GM19324 (cell line): Measurements from ENCODE around the gene PLBD2.

ENCODE experiments used
- ATAC-seq: cut with Tn5 transposase; IDR thresholded peaks from one replicate; pipeline ENCODE4 v1.9.1; 2021; ENCODE audit warnings: mild to moderate bottlenecking, moderate library complexity; ENCODE audit not compliant: unreplicated experiment, low FRiP score

The PLBD2 gene

DNA sequence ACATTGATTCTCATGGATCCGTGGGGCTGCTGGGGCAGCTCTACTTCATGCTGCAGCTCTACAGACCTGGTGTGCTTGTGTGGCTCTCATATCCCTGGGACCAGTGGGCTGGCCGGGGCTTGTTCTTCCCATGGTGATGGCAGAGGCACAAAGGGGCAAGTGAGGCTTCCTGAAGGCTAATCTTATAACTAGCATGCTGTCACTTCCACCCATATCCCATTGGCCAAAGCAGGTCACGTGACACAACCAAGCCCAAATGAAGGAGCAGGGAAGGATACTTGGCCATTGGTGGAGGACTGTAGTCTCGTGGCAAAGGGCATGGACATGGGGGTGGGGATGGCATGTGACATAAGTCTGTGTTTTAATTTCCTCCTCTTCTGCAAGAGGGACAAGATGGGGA is 9.9 kb downstream of the PLBD2 start:
- ATAC-seq = no peak

GRCh38 chr12:113369391-113369985 is 11.1 kb downstream of the PLBD2 start:
- ATAC-seq = no peak

- no peak for ATAC-seq
Measured at GRCh38 chr12:113370923-113371682, 12.7 kb downstream of the PLBD2 start.

GRCh38 chr12:113371808-113372207 is 13.4 kb downstream of the PLBD2 start:
- ATAC-seq = no peak

DNA sequence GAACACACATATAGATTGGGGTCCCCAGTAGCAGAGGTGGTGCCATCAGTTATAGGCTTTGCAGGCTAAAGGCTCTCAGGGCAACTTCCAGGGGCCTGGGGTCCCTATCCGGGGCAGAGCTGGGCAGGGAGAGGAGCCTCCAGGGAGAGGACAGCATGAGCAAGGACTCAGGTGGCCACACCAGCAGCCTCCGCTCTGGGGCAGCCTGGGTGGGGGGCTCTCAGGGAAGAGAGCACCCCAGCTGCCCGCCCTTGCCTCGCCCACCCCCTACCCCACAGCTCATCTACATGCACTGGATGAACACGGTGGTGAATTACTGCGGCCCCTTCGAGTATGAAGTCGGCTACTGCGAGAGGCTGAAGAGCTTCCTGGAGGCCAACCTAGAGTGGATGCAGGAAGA is 14.0 kb downstream of the PLBD2 start:
- ATAC-seq = no peak

DNA sequence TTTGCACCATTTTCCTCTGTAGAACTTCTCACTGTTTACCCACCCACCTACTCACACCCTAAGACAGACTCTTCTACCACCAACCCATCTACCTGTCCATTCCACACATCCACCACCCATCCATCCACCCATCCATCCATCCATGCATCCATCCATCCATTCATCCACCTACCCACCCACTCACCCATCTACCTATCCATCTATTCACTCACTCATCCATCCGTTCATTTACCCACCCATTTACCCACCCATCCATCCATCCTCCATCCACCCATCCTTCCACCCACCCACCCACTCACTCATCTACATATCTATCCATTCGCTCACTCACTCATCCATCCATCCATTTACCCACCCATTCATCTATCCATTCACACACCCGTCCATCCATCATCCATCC is 15.1 kb downstream of the PLBD2 start:
- ATAC-seq = no peak

DNA sequence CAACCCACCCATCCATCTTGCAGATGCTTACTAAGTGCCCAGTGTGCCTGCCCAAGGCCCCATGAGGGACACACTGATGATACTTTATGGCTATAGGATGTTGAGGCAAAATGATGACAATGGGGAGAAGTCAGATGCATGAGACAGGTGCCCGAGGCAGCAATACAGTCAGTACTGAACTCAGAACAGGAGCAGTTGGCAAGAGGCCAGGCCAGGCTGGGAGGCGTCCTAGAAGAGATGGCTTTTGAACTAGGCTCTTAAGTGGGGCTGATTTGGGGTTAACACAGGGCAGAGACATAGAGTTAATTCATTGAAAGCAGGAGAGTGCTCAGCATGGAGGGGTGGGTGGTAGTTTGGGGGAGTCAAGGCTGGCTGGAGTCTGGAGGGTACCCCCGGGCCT is 15.6 kb downstream of the PLBD2 start:
- no peak for ATAC-seq

- no peak for ATAC-seq
Measured at GRCh38 chr12:113374823-113375428, 16.5 kb downstream of the PLBD2 start.

- ATAC-seq = no peak
Measured at GRCh38 chr12:113378291-113378690, 19.9 kb downstream of the PLBD2 start.

DNA sequence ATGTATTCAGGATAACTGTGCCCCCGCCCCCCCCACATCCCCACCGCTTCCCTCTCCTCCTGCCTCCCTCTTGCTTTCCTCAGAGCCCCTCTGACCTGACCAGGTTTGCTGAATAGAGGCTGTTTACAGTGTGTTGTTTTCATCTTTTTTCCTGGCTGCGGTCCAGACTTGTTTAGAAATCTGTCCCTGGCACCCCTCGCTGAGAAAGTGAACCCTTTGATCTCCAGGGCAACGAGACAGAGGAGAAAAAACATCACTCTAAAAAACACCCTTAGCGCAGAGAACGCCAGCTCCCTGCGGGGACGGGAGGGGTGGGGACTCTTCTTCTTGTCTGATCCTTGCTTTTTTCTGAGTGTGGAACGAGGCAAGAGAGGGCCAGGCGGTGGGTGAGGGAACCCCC is 22.8 kb downstream of the PLBD2 start:
- ATAC-seq = no peak

DNA sequence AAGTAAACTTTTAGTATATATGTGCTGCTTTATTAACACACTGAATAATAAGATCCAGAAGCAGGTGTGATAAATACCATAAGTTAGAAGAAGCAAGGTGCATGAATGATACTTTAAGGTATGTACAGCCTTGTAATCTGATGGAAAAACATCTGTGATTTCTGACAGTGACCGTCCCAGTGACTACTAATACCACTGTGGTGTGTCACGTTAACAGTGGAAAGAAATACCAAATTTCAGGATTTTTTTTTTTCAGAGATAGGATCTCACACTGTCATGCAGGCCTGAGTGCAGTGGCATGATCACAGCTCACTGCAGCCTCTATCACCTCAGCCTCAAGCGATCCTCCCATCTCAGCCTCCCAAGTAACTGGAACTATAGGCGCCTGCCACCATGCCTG is 23.8 kb downstream of the PLBD2 start:
- no peak for ATAC-seq

GRCh38 chr12:113384778-113385177 is 26.4 kb downstream of the PLBD2 start:
- ATAC-seq = no peak

GRCh38 chr12:113385282-113385882 is 27.0 kb downstream of the PLBD2 start:
- ATAC-seq = no peak

DNA sequence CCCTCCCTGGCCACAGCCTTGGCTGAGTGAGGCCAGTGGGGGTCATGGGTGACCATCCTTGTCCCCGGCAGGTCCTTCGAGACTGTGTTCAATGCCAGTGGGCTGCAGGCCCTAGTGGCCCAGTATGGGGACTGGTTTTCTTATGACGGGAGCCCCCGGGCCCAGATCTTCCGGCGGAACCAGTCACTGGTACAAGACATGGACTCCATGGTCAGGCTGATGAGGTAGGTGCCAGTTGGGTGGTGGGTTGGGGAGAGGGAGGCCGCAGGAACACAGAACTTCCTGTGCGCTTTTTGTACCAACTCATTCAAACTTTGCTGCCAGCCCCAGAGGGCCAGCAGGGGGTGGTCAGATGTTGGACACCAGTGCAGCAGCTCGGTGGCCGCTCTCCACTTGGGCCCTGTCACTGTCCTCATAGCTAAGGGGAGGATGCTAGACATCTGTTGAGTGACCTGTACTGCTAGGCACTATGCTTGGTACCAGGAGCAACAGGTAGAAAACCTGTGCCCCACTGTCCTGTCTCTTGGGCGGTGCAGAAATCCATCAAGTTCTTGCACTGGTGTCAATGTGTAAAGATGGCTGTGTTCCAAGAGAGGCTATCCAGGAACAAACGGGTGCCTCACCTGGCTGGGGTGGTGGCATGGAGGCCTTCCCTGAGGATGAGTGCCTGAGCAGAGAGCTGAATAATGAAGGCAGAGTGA is 28.6 kb downstream of the PLBD2 start:
- no peak for ATAC-seq

DNA sequence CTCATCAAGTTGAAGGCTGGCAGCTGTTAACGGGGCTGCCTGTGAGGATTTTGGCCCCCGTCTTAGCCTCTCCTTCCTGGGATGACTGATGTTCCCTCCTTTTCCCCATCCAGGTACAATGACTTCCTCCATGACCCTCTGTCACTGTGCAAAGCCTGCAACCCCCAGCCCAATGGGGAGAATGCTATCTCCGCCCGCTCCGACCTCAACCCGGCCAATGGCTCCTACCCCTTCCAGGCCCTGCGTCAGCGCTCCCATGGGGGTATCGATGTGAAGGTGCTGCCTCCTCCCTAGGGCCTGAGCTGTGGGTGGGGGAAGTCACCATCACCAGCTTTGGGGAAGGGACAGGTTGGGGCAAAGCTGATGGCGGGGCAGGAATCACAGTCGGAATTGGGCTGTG is 29.2 kb downstream of the PLBD2 start:
- ATAC-seq = no peak

- no peak for ATAC-seq
Measured at GRCh38 chr12:113388351-113388750, 30.0 kb downstream of the PLBD2 start.

DNA sequence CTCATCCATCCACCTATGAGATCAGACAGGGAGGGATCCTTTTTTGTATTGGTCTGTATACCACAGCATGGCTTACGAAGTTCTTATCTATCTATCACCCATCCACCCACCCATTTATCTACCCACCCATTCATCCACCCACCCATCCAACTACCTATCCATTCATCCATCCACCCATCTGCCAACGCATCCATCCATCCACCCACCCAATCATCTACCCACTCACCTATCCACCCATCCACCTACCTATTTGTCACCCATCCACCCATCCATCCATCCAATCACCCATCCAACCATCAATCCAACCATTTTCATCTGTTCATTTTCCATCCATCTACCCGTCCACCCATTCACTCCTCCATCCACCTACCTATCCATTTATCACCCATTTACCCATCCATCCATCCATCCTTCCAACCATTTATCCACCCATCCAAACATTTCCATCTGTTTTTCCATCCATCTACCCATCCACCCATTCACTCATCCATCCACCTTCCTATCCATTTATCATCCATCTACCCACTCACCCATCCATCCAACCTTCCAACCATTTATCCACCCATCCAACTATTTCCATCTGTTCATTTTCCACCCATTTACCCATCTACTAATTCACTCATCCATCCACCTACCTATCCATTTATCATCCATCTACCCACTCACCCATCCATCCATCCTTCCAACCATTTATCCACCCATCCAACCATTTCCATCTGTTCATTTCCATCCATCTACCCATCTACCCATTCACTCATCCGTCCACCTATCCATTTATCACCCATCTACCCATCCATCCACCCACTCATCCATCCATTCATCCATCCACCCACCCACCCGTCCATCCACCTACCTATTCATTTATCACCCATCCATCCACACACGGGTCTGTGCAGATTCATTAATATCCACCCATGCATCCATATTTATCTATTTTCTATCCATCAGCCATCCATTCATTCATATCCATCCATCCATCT is 32.0 kb downstream of the PLBD2 start:
- no peak for ATAC-seq

- no peak for ATAC-seq
Measured at GRCh38 chr12:113391145-113391544, 32.8 kb downstream of the PLBD2 start.

- ATAC-seq = no peak
Measured at GRCh38 chr12:113391650-113392337, 33.4 kb downstream of the PLBD2 start.
